Keratinocyte (primary cell): ENCODE data around the gene CUTC. TPM values are rescaled to one million over a fixed set of nuclear protein-coding genes. Genes with fewer than 3 reads are reported as not detected.

Source experiments
- DNase-seq: peaks from one replicate; pipeline ENCODE4 v3.0.0-alpha.2; 2011; ENCODE audit warnings: low read depth, missing footprints, low spot score
- FAIRE-seq: peaks from 2 replicates; lab custom pipeline; 2011; peaks lifted over from hg19 to GRCh38; lab: Jason Lieb, UNC
- H2AFZ ChIP-seq: 2 replicates; pipeline ENCODE4 v1.6.0; 2012; ENCODE audit warnings: low read length, control low read depth, inconsistent platforms; ENCODE audit not compliant: control insufficient read depth
- H3K27ac ChIP-seq: 2 replicates; pipeline ENCODE4 v1.5.1; 2011; ENCODE audit warnings: low read length; ENCODE audit not compliant: control insufficient read depth, insufficient read depth
- H3K27me3 ChIP-seq: 3 replicates; pipeline ENCODE4 v1.6.0; 2011; ENCODE audit warnings: low read length; ENCODE audit not compliant: control insufficient read depth, insufficient read depth; ENCODE audit errors: extremely low read depth
- H3K36me3 ChIP-seq, 2 experiments: 2 replicates in 1 of 2; 3 replicates in 1 of 2; pipeline ENCODE4 v1.5.1; 2011; ENCODE audit warnings: low read length in 2 of 2, mild to moderate bottlenecking in 1 of 2; ENCODE audit not compliant: control insufficient read depth in 2 of 2, insufficient read depth in 2 of 2; ENCODE audit errors: extremely low read depth in 1 of 2
- H3K4me1 ChIP-seq: 3 replicates; pipeline ENCODE4 v1.5.1; 2011; ENCODE audit warnings: low read length; ENCODE audit not compliant: control insufficient read depth, insufficient read depth; ENCODE audit errors: extremely low read depth
- H3K4me2 ChIP-seq: 3 replicates; pipeline ENCODE4 v1.6.0; 2011; ENCODE audit warnings: low read depth, low read length; ENCODE audit not compliant: control insufficient read depth, insufficient read depth; ENCODE audit errors: extremely low read depth
- H3K4me3 ChIP-seq, 3 experiments: fragments of 200-600 bp in 1 of 3; sonication (generic) in 1 of 3; 2 replicates in 2 of 3; 3 replicates in 1 of 3; pipeline ENCODE4 v1.5.1; 2011 to 2016; ENCODE audit warnings: low read length in 3 of 3, mild to moderate bottlenecking in 3 of 3, control low read depth in 2 of 3, inconsistent platforms in 1 of 3, low read depth in 1 of 3, mixed read lengths in 1 of 3, mixed run types in 1 of 3, moderate library complexity in 1 of 3; ENCODE audit not compliant: control insufficient read depth in 2 of 3, insufficient read depth in 2 of 3; ENCODE audit errors: extremely low read depth in 1 of 3
- H3K79me2 ChIP-seq: 2 replicates; pipeline ENCODE4 v1.6.0; 2012; ENCODE audit warnings: low read length; ENCODE audit not compliant: control insufficient read depth, insufficient read depth
- H3K9ac ChIP-seq: 3 replicates; pipeline ENCODE4 v1.6.0; 2011; ENCODE audit warnings: low read length; ENCODE audit not compliant: control insufficient read depth, insufficient read depth; ENCODE audit errors: extremely low read depth
- H3K9me1 ChIP-seq: 3 replicates; pipeline ENCODE4 v1.6.0; 2011; ENCODE audit warnings: low read length; ENCODE audit not compliant: control insufficient read depth, insufficient read depth; ENCODE audit errors: extremely low read depth
- H3K9me3 ChIP-seq: 2 replicates; pipeline ENCODE4 v1.5.1; 2012; ENCODE audit warnings: low read depth, low read length; ENCODE audit not compliant: control insufficient read depth
- H4K20me1 ChIP-seq: 3 replicates; pipeline ENCODE4 v1.6.0; 2011; ENCODE audit warnings: low read length; ENCODE audit not compliant: control insufficient read depth, insufficient read depth; ENCODE audit errors: extremely low read depth
- CTCF ChIP-seq, 3 experiments: IDR thresholded peaks in 1 of 3; conservative IDR thresholded peaks in 1 of 3; optimal IDR thresholded peaks in 1 of 3; 2 replicates in 2 of 3; 3 replicates in 1 of 3; pipeline versions ENCODE3 to v1.5.1; 2011; ENCODE audit warnings: low read length in 3 of 3, mild to moderate bottlenecking in 3 of 3, moderate library complexity in 2 of 3, control low read depth in 1 of 3, inconsistent platforms in 1 of 3; ENCODE audit not compliant: insufficient read depth in 2 of 3; ENCODE audit errors: extremely low read depth in 1 of 3
- EZH2 ChIP-seq: IDR thresholded peaks from one replicate; pipeline ENCODE4 v1.6.1; 2012; ENCODE audit warnings: inconsistent platforms, mild to moderate bottlenecking, low read length, moderate library complexity
- dilution Hi-C: fragments of 300-500 bp; cut with MboI; formaldehyde crosslinking; loops from one replicate; pipeline ENCODE4 v1.7.0; 2020; ENCODE audit warnings: low sequenced_read_pairs; ENCODE audit not compliant: extremely low pct_ligation_motif_present
- polyA plus RNA-seq, 5 experiments: library from polyadenylated mRNA; depleted of rRNA in 3 of 5; stranded (reverse) in 3 of 5; stranded (forward) in 1 of 5; unstranded in 1 of 5; fragments of >200 nt; gene quantifications; 1 replicate in 1 of 5; 2 replicates in 3 of 5; 3 replicates in 1 of 5; pipeline versions ENCODE4 v1.2.1 to v1.2.3, GENCODE V29; 2011 to 2012; ENCODE audit warnings: missing spikeins in 2 of 5, low read depth in 1 of 5, low replicate concordance in 1 of 5

The CUTC gene
- polyA plus RNA-seq, 1 donor (not counting 4 experiments of a cell fraction or from before 2014, with no cell fraction given): 29.5 TPM

GRCh38 chr10:99768556-99768955 lies 36.5 kb downstream of the CUTC start:
- Histone ChIP-seq H3K4me3 (no peak overlapping the region), H3K27me3 (no peaks in the 10 kb centered on the region), H3K4me2 (no peak overlapping the region), H3K27ac (no peak overlapping the region), H2AFZ (no peak overlapping the region), H3K9ac (no peak overlapping the region), H3K4me1 (no peaks in the 10 kb centered on the region), H3K9me3 (no peaks in the 10 kb centered on the region), H3K9me1 (no peaks in the 10 kb centered on the region), H4K20me1 (no peaks in the 10 kb centered on the region), H3K36me3 (no peaks in the 10 kb centered on the region), H3K79me2 (no peaks in the 10 kb centered on the region)
- no peak for DNase-seq
- TF ChIP-seq EZH2: no peak
- no peak for TF ChIP-seq CTCF (optimal IDR thresholded peaks at IDR 0.05 in 1 of 3, IDR thresholded peaks at IDR 0.05 in 1 of 3, conservative IDR thresholded peaks at IDR 0.05 in 1 of 3; ENCODE audit: extremely low read depth in 1 of 3, insufficient read depth in 2 of 3, low read length in 3 of 3)
- no peak for FAIRE-seq
- dilution Hi-C loops: no loop called here

- FAIRE-seq: no peak
- Histone ChIP-seq H3K9me3 (no peaks in the 10 kb centered on the region), H2AFZ (no peak overlapping the region), H3K4me3 (no peak overlapping the region), H3K36me3 (no peaks in the 10 kb centered on the region), H3K9ac (no peak overlapping the region), H3K27me3 (no peaks in the 10 kb centered on the region), H3K27ac (no peak overlapping the region), H3K9me1 (no peaks in the 10 kb centered on the region), H3K79me2 (no peaks in the 10 kb centered on the region), H3K4me2 (no peak overlapping the region), H3K4me1 (no peaks in the 10 kb centered on the region), H4K20me1 (no peaks in the 10 kb centered on the region)
- TF ChIP-seq EZH2 (no peak), CTCF (optimal IDR thresholded peaks at IDR 0.05 in 1 of 3, IDR thresholded peaks at IDR 0.05 in 1 of 3, conservative IDR thresholded peaks at IDR 0.05 in 1 of 3; ENCODE audit: extremely low read depth in 1 of 3, insufficient read depth in 2 of 3, low read length in 3 of 3) (no peak)
- dilution Hi-C loops: no loop called here
- no peak for DNase-seq
Observed at GRCh38 chr10:99769706-99770105, 37.7 kb downstream of the CUTC start.
